SK-N-SH treated with all-trans-retinoic acid at 6 μM for 48 hours (cell line): ENCODE data around the gene MYO5B.

Experiments used
- ATAC-seq: fragments of 200-7000 bp; cut with Tn5 transposase; 3 replicates; pipeline ENCODE4 v1.9.1; 2020; ENCODE audit warnings: mild to moderate bottlenecking, moderate library complexity
- ARNTL ChIP-seq: fragments of 450-650 bp; formaldehyde crosslinking; IDR thresholded peaks from 2 replicates; pipeline ENCODE4 v1.5.0; 2020; ENCODE audit warnings: low read depth, mild to moderate bottlenecking, moderate library complexity, borderline replicate concordance
- BACH2 ChIP-seq: fragments of 250-450 bp; sonication (Bioruptor Pico); IDR thresholded peaks from 2 replicates; pipeline ENCODE4 v1.9.0; 2021; ENCODE audit warnings: mild to moderate bottlenecking, borderline replicate concordance
- CSDC2 ChIP-seq: fragments of 250-450 bp; sonication (Bioruptor Pico); IDR thresholded peaks from 2 replicates; pipeline ENCODE4 v1.5.0; 2020; ENCODE audit warnings: mild to moderate bottlenecking, moderate library complexity
- ESRRG ChIP-seq: fragments of 250-450 bp; sonication (Bioruptor Pico); IDR thresholded peaks from 2 replicates; pipeline ENCODE4 v1.6.1; 2021; ENCODE audit warnings: mild to moderate bottlenecking
- GLIS3 ChIP-seq: fragments of 250-450 bp; sonication (Bioruptor Pico); IDR thresholded peaks from 2 replicates; pipeline ENCODE4 v1.5.0; 2020; ENCODE audit warnings: mild to moderate bottlenecking, moderate library complexity
- ISL1 ChIP-seq: fragments of 250-450 bp; sonication (Bioruptor Pico); IDR thresholded peaks from 2 replicates; pipeline ENCODE4 v2.1.2; 2022; ENCODE audit warnings: mild to moderate bottlenecking, moderate library complexity
- OSR1 ChIP-seq: fragments of 250-450 bp; sonication (Bioruptor Pico); IDR thresholded peaks from 2 replicates; pipeline ENCODE4 v1.8.0; 2022; ENCODE audit warnings: moderate library complexity, mild to moderate bottlenecking, inconsistent platforms
- PPARA ChIP-seq: fragments of 250-450 bp; sonication (Bioruptor Pico); IDR thresholded peaks from 2 replicates; pipeline ENCODE4 v1.5.0; 2020; ENCODE audit warnings: mild to moderate bottlenecking, borderline replicate concordance
- RARB ChIP-seq: fragments of 250-450 bp; sonication (Bioruptor Pico); IDR thresholded peaks from 2 replicates; pipeline ENCODE4 v1.8.0; 2021; ENCODE audit warnings: mild to moderate bottlenecking, moderate library complexity
- SNAI2 ChIP-seq: fragments of 250-450 bp; sonication (Bioruptor Pico); IDR thresholded peaks from 2 replicates; pipeline ENCODE4 v1.5.0; 2020; ENCODE audit warnings: mild to moderate bottlenecking, moderate library complexity
- TCF4 ChIP-seq: fragments of 250-450 bp; sonication (Bioruptor Pico); IDR thresholded peaks from 2 replicates; pipeline ENCODE4 v1.8.0; 2021; ENCODE audit warnings: mild to moderate bottlenecking, moderate library complexity, borderline replicate concordance
- TOX ChIP-seq: fragments of 250-450 bp; sonication (Bioruptor Pico); IDR thresholded peaks from 2 replicates; pipeline ENCODE4 v1.8.0; 2021; ENCODE audit warnings: mild to moderate bottlenecking, moderate library complexity, borderline replicate concordance
- ZFP30 ChIP-seq: fragments of 450-650 bp; formaldehyde crosslinking; IDR thresholded peaks from 2 replicates; pipeline ENCODE4 v1.5.0; 2022; ENCODE audit warnings: mild to moderate bottlenecking, moderate library complexity
- ZNF565 ChIP-seq: fragments of 450-650 bp; formaldehyde crosslinking; conservative IDR thresholded peaks from 2 replicates; pipeline ENCODE4 v1.5.0; 2020; ENCODE audit warnings: low read depth, mild to moderate bottlenecking, moderate library complexity
- ZNF8 ChIP-seq: fragments of 450-650 bp; formaldehyde crosslinking; IDR thresholded peaks from 2 replicates; pipeline ENCODE4 v1.5.0; 2020; ENCODE audit warnings: mild to moderate bottlenecking, moderate library complexity
- TF ChIP-seq, protein P1 (sequence below): fragments of 250-450 bp; sonication (Bioruptor Pico); IDR thresholded peaks from 2 replicates; pipeline ENCODE4 v1.8.0; 2020; ENCODE audit warnings: mild to moderate bottlenecking, moderate library complexity, borderline replicate concordance
- TF ChIP-seq, protein P2 (sequence below): fragments of 250-450 bp; sonication (Bioruptor Pico); IDR thresholded peaks from 2 replicates; pipeline ENCODE4 v1.5.0; 2020; ENCODE audit warnings: mild to moderate bottlenecking, moderate library complexity

The MYO5B gene

DNA sequence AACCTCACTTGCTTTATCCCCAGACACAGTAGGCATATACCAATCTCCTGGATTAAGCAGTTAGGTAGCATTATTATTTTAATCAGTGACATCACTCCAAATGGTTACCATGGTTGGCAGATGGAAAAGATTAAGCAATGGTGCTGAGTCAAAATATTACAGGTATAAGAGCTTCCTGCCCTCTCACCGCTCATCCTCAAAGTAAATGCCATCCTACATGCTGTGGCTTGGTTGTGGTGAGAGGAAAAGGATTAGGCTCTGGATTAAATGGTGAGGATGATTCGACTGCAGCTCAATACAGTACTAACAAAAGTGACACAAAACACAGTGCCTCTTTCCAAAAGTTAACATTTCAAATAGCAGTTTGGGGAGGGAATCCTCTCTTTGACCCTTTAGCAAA, 272.7 kb downstream of the MYO5B start (continued):
- TF ChIP-seq, protein P1, sequence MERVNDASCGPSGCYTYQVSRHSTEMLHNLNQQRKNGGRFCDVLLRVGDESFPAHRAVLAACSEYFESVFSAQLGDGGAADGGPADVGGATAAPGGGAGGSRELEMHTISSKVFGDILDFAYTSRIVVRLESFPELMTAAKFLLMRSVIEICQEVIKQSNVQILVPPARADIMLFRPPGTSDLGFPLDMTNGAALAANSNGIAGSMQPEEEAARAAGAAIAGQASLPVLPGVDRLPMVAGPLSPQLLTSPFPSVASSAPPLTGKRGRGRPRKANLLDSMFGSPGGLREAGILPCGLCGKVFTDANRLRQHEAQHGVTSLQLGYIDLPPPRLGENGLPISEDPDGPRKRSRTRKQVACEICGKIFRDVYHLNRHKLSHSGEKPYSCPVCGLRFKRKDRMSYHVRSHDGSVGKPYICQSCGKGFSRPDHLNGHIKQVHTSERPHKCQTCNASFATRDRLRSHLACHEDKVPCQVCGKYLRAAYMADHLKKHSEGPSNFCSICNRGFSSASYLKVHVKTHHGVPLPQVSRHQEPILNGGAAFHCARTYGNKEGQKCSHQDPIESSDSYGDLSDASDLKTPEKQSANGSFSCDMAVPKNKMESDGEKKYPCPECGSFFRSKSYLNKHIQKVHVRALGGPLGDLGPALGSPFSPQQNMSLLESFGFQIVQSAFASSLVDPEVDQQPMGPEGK (CRISPR knock-in tag), result no peak
- no peak for TF ChIP-seq CSDC2 (CRISPR knock-in tag)
- TF ChIP-seq ZFP30 (CRISPR knock-in tag), result no peak
- no peak for TF ChIP-seq RARB
- TF ChIP-seq, all 23 proteins: peak for 0

DNA sequence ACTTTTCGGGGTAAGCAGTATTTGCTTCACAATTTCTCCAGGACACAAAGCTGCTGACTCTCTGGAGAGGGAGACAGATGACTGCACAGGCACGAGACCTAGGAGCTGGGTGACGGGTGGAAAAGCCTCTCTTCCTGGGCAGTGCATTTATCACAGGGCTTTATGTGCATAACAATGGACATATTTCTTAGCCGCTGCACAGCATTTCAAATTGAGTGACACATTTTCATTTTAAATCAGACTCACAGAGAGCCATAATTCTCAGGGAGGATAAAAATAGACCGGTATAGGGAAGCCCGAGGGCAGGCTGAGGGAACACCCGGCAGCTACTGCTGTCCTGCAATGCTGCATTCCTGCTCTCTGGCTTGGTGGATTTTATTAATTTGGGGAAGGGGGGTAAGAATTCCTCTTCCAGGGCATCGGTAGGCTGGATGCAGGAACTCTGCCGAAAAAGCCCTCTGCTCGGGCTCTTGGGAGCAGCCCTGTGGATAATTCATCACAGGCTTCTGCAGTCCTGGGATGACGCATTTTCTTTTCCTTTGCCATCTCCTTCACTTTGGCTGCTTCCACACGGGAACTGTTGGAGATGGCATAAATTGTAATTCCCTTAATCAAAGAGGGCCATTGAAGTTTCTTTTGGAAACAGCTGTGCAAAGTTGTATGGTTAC, 273.5 kb downstream of the MYO5B start:
- TF ChIP-seq SNAI2 (CRISPR knock-in tag) (no peak), ZNF565 (CRISPR knock-in tag) (no peak), ESRRG (CRISPR knock-in tag) (no peak), ZNF8 (CRISPR knock-in tag) (no peak), ZFP30 (CRISPR knock-in tag) (no peak), OSR1 (CRISPR knock-in tag) (no peak), TCF4 (CRISPR knock-in tag) (no peak), RARB (no peak), CSDC2 (CRISPR knock-in tag) (no peak), PPARA (CRISPR knock-in tag) (no peak), ISL1 (no peak), TOX (CRISPR knock-in tag) (no peak), ARNTL (CRISPR knock-in tag) (no peak)
- TF ChIP-seq, protein P2, sequence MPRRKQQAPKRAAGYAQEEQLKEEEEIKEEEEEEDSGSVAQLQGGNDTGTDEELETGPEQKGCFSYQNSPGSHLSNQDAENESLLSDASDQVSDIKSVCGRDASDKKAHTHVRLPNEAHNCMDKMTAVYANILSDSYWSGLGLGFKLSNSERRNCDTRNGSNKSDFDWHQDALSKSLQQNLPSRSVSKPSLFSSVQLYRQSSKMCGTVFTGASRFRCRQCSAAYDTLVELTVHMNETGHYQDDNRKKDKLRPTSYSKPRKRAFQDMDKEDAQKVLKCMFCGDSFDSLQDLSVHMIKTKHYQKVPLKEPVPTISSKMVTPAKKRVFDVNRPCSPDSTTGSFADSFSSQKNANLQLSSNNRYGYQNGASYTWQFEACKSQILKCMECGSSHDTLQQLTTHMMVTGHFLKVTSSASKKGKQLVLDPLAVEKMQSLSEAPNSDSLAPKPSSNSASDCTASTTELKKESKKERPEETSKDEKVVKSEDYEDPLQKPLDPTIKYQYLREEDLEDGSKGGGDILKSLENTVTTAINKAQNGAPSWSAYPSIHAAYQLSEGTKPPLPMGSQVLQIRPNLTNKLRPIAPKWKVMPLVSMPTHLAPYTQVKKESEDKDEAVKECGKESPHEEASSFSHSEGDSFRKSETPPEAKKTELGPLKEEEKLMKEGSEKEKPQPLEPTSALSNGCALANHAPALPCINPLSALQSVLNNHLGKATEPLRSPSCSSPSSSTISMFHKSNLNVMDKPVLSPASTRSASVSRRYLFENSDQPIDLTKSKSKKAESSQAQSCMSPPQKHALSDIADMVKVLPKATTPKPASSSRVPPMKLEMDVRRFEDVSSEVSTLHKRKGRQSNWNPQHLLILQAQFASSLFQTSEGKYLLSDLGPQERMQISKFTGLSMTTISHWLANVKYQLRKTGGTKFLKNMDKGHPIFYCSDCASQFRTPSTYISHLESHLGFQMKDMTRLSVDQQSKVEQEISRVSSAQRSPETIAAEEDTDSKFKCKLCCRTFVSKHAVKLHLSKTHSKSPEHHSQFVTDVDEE (CRISPR knock-in tag), result no peak
- TF ChIP-seq, protein P1 (CRISPR knock-in tag), result no peak
- ATAC-seq, result peak; percentile 78

DNA sequence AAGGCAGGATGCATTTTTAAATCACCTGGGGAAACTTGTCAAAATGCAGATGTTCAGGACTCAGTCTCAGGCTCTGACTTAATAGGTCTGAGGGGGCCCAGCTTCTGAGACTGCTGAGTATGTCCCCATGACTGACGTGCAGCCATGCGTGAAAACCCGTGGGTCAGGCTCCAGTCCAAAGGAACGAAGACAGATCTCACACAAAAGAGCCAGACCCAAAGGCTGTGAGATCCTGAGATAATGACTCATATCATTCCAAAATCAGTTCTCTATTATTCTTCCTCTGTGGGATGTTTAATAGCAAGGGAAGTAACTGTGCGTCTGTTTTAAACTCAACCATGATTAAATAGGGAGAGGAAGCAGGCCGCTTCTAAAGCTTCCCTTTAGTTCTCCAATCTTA, 274.2 kb downstream of the MYO5B start:
- TF ChIP-seq TOX (CRISPR knock-in tag), result no peak
- no peak for TF ChIP-seq OSR1 (CRISPR knock-in tag)
- peak; percentile 72; the same call in 1 of the 2 replicates for TF ChIP-seq TCF4 (CRISPR knock-in tag)
- no peak for TF ChIP-seq ZFP30 (CRISPR knock-in tag)
- TF ChIP-seq ISL1, result no peak
- TF ChIP-seq, protein P2 (CRISPR knock-in tag), result 0 out of 2 replicates have a peak, but pooled peaks have one; percentile 56
- TF ChIP-seq CSDC2 (CRISPR knock-in tag), result no peak
- TF ChIP-seq BACH2 (CRISPR knock-in tag), result no peak
- TF ChIP-seq PPARA (CRISPR knock-in tag), result no peak
- TF ChIP-seq SNAI2 (CRISPR knock-in tag), result no peak
- TF ChIP-seq ESRRG (CRISPR knock-in tag), result no peak
- peak; percentile 74 for ATAC-seq

DNA sequence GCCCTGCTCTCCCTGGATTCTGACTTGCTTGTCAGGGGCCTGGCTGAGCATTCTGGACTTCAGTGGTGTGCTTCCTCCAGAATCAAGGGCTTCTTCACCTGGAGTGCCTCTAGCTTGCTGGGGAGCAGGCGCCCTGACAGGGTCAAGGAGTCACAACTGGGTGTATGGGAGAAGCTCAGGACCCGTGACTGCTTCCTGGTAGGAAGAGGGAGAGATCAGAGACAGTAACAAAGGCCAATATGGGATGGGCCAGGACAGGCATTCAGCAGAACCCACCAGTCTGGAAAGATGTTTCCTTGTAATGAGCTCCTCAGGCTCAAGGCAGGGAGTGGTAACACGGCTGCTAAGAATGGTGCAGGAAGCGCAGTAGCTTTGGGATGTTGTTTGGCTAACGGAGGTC, 277.2 kb downstream of the MYO5B start:
- no peak for ATAC-seq
- no peak for TF ChIP-seq ZNF8 (CRISPR knock-in tag)
- TF ChIP-seq GLIS3 (CRISPR knock-in tag), result no peak
- TF ChIP-seq BACH2 (CRISPR knock-in tag), result no peak
- TF ChIP-seq ISL1, result no peak
- no peak for TF ChIP-seq RARB
- no peak for TF ChIP-seq CSDC2 (CRISPR knock-in tag)
